ENCODE data around the gene USH1G.
A peak's percentile ranks its signal among the peaks of the same experiment; 100 is the strongest.
"Not testable (repeated sequence)": the region's sequence is repeated elsewhere in the genome, so short reads cannot be mapped to it uniquely, and the experiment has no call there.

USH1G gene

GRCh38 chr17:74922694-74923537, at the start of gene USH1G:
USH1G (minus strand) TSS chr17:74923255; CDS start chr17:74923073, 182 bp downstream.
- H3K9ac ChIP-seq (ENCODE audit: low read length in 2 of 2): no peak within 1 kb of the TSS
- H3K4me1 ChIP-seq (ENCODE audit: control insufficient read depth, insufficient read depth, low read length): peaks cover 21% of the 10 kb centered on the region
- H3K27ac ChIP-seq (ENCODE audit: low read length): no peak within 1 kb of the TSS
- no peaks in the 10 kb centered on the region for H3K36me3 ChIP-seq (ENCODE audit: control insufficient read depth in 2 of 2, insufficient read depth in 2 of 2, low read length in 2 of 2)
- peak within 1 kb of the TSS in 1 of 2 donors; percentile 47 for H3K4me3 ChIP-seq (ENCODE audit: low read length in 2 of 2)
- H3K9me3 ChIP-seq (ENCODE audit: control insufficient read depth in 2 of 2, low read length in 2 of 2): no peaks in the 10 kb centered on the region
- peaks cover 55 to 62% of the 10 kb centered on the region in 2 donors for H3K27me3 ChIP-seq (ENCODE audit: control insufficient read depth in 1 of 2, insufficient read depth in 2 of 2, low read length in 2 of 2)

GRCh38 chr17:74972107-74972972, 49.3 kb upstream of the USH1G start, which contains the start of gene HID1:
HID1 (minus strand) TSS chr17:74972759; CDS start chr17:74972656, 103 bp downstream.
- Histone ChIP-seq H3K9ac (ENCODE audit: low read length in 2 of 2) (peak within 1 kb of the TSS; percentile 51 to 60), H3K36me3 (ENCODE audit: control insufficient read depth in 2 of 2, insufficient read depth in 2 of 2, low read length in 2 of 2) (no peaks in the 10 kb centered on the region), H3K4me3 (ENCODE audit: low read length in 2 of 2) (peak within 1 kb of the TSS; percentile 60 to 78), H3K4me1 (ENCODE audit: control insufficient read depth, insufficient read depth, low read length) (peaks cover 17% of the 10 kb centered on the region), H3K27ac (ENCODE audit: low read length) (no peak within 1 kb of the TSS), H3K9me3 (ENCODE audit: control insufficient read depth in 2 of 2, low read length in 2 of 2) (no peaks in the 10 kb centered on the region), H3K27me3 (ENCODE audit: control insufficient read depth in 1 of 2, insufficient read depth in 2 of 2, low read length in 2 of 2) (peaks cover 2 to 4% of the 10 kb centered on the region in 2 donors)

DNA sequence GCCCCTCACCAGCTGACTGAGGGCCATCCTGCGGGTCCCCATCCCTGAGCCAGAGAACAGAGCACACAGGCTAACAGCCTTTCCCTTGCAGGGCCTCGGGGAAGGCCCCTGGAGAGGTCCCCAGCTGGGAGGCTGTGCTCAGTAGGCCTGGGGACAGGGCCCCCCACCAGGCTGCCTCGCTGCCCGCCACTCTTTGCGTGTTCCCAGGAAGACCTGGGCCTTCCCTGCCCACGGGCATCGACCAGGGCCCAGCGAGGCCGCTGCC, 48.7 kb upstream of the USH1G start:
- Histone ChIP-seq H3K4me3 (ENCODE audit: low read length in 2 of 2) (peak overlapping the region; percentile 49 to 78), H3K36me3 (ENCODE audit: control insufficient read depth in 2 of 2, insufficient read depth in 2 of 2, low read length in 2 of 2) (no peaks in the 10 kb centered on the region), H3K9ac (ENCODE audit: low read length in 2 of 2) (peak overlapping the region; percentile 51 to 60), H3K27me3 (ENCODE audit: control insufficient read depth in 1 of 2, insufficient read depth in 2 of 2, low read length in 2 of 2) (peaks cover 2 to 4% of the 10 kb centered on the region in 2 donors), H3K9me3 (ENCODE audit: control insufficient read depth in 2 of 2, low read length in 2 of 2) (no peaks in the 10 kb centered on the region), H3K27ac (ENCODE audit: low read length) (no peak overlapping the region), H3K4me1 (ENCODE audit: control insufficient read depth, insufficient read depth, low read length) (peaks cover 17% of the 10 kb centered on the region)

DNA sequence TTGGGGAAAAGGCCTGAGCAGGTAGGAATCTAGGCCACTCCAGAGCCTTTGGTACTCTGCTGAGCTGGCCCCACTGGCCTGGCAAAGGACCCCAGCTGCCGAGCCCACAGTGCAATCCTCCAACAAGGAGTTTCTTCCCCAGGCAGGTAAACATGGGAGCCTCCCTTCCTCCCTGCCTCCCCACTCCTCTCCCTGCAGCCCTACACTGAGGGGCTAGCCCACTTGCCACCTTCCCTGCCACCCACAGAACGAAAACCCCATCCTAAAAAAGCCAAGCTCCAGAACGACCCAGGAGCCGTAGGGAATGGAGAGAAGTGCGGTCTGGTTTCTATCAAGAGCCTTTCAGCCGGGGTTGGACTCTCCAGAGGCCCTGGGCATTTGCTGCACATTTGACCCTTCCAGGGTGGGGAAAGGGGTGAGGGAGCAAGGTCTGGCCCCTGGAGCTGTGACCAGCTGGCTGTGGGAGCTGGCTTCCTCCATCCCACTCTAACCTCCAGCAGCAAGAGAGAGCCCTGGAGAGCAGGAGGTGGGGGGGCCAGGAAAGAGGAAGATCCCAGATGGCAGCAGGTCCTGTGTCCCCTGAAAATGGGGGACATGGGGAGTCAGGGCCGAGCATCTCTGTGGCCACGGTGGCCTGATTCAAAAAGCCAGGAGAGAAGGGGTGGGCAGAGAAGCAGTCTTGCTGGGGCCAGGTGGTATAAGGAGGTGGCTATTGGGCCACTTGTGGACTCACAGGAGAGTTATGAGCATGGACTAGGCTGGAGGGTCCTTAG, 48.2 kb upstream of the USH1G start:
- Histone ChIP-seq H3K9me3 (ENCODE audit: control insufficient read depth in 2 of 2, low read length in 2 of 2) (no peaks in the 10 kb centered on the region), H3K4me1 (ENCODE audit: control insufficient read depth, insufficient read depth, low read length) (peaks cover 17% of the 10 kb centered on the region), H3K36me3 (ENCODE audit: control insufficient read depth in 2 of 2, insufficient read depth in 2 of 2, low read length in 2 of 2) (no peaks in the 10 kb centered on the region), H3K4me3 (ENCODE audit: low read length in 2 of 2) (peak overlapping the region; percentile 49 to 78), H3K9ac (ENCODE audit: low read length in 2 of 2) (peak overlapping the region; percentile 51 to 60), H3K27me3 (ENCODE audit: control insufficient read depth in 1 of 2, insufficient read depth in 2 of 2, low read length in 2 of 2) (peaks cover 2 to 4% of the 10 kb centered on the region in 2 donors), H3K27ac (ENCODE audit: low read length) (peak overlapping the region; percentile 18)

GRCh38 chr17:74970395-74970794, 47.3 kb upstream of the USH1G start:
- peaks cover 2 to 4% of the 10 kb centered on the region in 2 donors for H3K27me3 ChIP-seq (ENCODE audit: control insufficient read depth in 1 of 2, insufficient read depth in 2 of 2, low read length in 2 of 2)
- no peak overlapping the region for H3K9ac ChIP-seq (ENCODE audit: low read length in 2 of 2)
- no peak overlapping the region for H3K27ac ChIP-seq (ENCODE audit: low read length)
- H3K9me3 ChIP-seq (ENCODE audit: control insufficient read depth in 2 of 2, low read length in 2 of 2): no peaks in the 10 kb centered on the region
- H3K4me1 ChIP-seq (ENCODE audit: control insufficient read depth, insufficient read depth, low read length): peaks cover 17% of the 10 kb centered on the region
- H3K4me3 ChIP-seq (ENCODE audit: low read length in 2 of 2): no peak overlapping the region
- no peaks in the 10 kb centered on the region for H3K36me3 ChIP-seq (ENCODE audit: control insufficient read depth in 2 of 2, insufficient read depth in 2 of 2, low read length in 2 of 2)

DNA sequence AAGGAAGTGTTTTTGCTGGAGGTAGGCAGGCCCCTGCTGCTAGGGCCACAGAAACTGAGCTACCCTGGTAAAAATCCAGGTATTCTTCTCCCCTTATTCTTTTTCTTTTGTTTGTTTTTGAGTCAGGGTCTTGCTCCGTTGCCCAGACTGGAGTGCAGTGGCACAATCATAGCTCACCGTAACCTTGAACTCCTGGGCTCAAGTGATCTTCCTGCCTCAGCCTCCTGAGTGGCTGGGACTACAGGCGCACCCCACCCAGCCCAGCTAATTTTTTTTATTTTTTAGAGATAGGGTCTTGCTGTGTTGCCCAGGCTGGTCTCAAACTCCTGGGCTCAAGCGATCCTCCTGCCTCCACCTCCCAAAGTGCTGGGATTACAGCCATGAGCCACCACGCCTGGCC, 46.4 kb upstream of the USH1G start:
- peaks cover 17% of the 10 kb centered on the region for H3K4me1 ChIP-seq (ENCODE audit: control insufficient read depth, insufficient read depth, low read length)
- H3K9ac ChIP-seq (ENCODE audit: low read length in 2 of 2); H3K9me3 ChIP-seq (ENCODE audit: control insufficient read depth in 2 of 2, low read length in 2 of 2); H3K4me3 ChIP-seq (ENCODE audit: low read length in 2 of 2); H3K27me3 ChIP-seq (ENCODE audit: control insufficient read depth in 1 of 2, insufficient read depth in 2 of 2, low read length in 2 of 2); H3K27ac ChIP-seq (ENCODE audit: low read length); H3K36me3 ChIP-seq (ENCODE audit: control insufficient read depth in 2 of 2, insufficient read depth in 2 of 2, low read length in 2 of 2): not testable (repeated sequence)

DNA sequence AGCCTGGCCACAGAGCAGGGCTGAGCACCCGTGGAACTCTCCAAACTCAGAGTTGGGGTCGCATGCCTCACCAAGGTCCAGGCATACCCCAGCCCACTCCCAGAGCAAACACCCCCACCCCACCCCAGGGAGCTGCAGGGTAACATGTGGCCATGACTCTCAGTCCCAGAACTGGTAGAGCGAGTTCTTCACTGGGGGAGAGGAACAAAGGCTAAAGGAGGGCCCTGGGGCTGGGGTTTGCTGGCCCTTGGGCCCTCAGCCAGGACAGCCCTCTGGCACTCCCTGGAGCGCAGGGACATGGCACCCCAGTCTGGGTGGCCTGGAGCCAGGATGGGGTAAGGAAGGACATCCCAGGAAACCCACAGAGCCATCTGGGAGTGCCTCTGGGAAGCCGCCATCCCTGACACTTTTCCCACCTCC, 45.3 kb upstream of the USH1G start:
- Histone ChIP-seq H3K27me3 (ENCODE audit: control insufficient read depth in 1 of 2, insufficient read depth in 2 of 2, low read length in 2 of 2) (peaks cover 2 to 4% of the 10 kb centered on the region in 2 donors), H3K9me3 (ENCODE audit: control insufficient read depth in 2 of 2, low read length in 2 of 2) (no peaks in the 10 kb centered on the region), H3K27ac (ENCODE audit: low read length) (no peak overlapping the region), H3K4me1 (ENCODE audit: control insufficient read depth, insufficient read depth, low read length) (peaks cover 17% of the 10 kb centered on the region), H3K36me3 (ENCODE audit: control insufficient read depth in 2 of 2, insufficient read depth in 2 of 2, low read length in 2 of 2) (no peaks in the 10 kb centered on the region), H3K4me3 (ENCODE audit: low read length in 2 of 2) (no peak overlapping the region), H3K9ac (ENCODE audit: low read length in 2 of 2) (no peak overlapping the region)

DNA sequence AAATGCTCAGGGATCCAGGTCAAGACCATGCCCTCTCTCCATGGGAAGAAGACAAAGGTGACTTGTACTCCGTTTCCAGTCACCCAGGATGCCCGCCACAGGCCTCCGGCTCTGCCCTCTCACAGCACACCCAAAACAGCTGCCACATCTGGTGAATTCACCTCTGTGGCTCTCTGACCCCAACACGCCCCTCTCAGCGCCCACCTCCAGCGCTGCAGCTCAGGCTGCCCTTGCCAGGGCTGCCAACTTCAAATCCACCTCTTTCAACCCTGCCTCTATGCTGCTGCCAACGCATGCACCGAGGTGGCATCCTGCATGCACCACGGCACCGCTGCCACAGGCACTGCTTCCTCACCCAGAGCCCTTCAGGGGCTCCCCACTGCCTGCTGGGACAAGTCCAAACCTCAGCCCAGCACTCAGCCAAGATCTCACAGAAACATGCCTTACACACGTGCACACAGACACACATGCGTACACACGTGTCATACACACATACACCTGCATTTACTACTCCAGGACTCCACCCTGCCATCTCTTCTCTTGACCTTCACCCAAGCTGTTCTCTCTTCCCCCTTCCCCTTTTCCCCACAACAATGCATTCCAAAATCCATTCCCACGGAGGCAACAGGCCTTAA, 42.0 kb upstream of the USH1G start:
- Histone ChIP-seq H3K9ac (ENCODE audit: low read length in 2 of 2) (no peak overlapping the region), H3K27ac (ENCODE audit: low read length) (no peak overlapping the region), H3K9me3 (ENCODE audit: control insufficient read depth in 2 of 2, low read length in 2 of 2) (no peaks in the 10 kb centered on the region), H3K4me1 (ENCODE audit: control insufficient read depth, insufficient read depth, low read length) (peaks cover 5% of the 10 kb centered on the region), H3K27me3 (ENCODE audit: control insufficient read depth in 1 of 2, insufficient read depth in 2 of 2, low read length in 2 of 2) (no peaks in the 10 kb centered on the region), H3K4me3 (ENCODE audit: low read length in 2 of 2) (no peak overlapping the region), H3K36me3 (ENCODE audit: control insufficient read depth in 2 of 2, insufficient read depth in 2 of 2, low read length in 2 of 2) (no peaks in the 10 kb centered on the region)

DNA sequence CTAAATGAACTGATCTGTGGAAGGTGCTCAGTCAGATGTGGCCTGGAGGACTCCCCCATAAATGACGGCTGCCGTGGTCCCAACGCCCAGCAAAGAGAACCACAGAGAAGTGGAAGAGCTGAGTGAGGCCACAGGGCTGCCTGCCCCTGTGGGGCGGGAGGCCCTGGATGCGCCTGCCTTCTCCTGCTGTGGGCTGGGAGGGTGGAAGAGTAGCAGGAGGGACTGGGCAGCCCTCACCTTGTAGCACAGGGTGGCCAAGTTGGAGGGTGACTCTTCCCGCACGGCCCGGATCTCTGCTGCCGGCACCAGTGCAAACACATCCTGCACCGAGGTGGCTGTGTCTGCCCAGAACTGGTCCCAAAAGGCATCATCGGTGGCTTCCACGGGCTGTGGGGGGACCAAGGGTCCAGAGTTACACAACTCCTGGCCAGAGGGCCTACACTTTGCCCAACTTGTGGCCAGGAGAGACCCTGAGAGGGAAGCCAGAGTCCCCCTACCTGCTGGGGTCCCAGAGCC, 41.2 kb upstream of the USH1G start:
- no peak overlapping the region for H3K9ac ChIP-seq (ENCODE audit: low read length in 2 of 2)
- peaks cover 5% of the 10 kb centered on the region for H3K4me1 ChIP-seq (ENCODE audit: control insufficient read depth, insufficient read depth, low read length)
- no peak overlapping the region for H3K4me3 ChIP-seq (ENCODE audit: low read length in 2 of 2)
- peaks cover 0 to 2% of the 10 kb centered on the region in 2 donors for H3K36me3 ChIP-seq (ENCODE audit: control insufficient read depth in 2 of 2, insufficient read depth in 2 of 2, low read length in 2 of 2)
- H3K27me3 ChIP-seq (ENCODE audit: control insufficient read depth in 1 of 2, insufficient read depth in 2 of 2, low read length in 2 of 2): no peaks in the 10 kb centered on the region
- H3K27ac ChIP-seq (ENCODE audit: low read length): no peak overlapping the region
- no peaks in the 10 kb centered on the region for H3K9me3 ChIP-seq (ENCODE audit: control insufficient read depth in 2 of 2, low read length in 2 of 2)

DNA sequence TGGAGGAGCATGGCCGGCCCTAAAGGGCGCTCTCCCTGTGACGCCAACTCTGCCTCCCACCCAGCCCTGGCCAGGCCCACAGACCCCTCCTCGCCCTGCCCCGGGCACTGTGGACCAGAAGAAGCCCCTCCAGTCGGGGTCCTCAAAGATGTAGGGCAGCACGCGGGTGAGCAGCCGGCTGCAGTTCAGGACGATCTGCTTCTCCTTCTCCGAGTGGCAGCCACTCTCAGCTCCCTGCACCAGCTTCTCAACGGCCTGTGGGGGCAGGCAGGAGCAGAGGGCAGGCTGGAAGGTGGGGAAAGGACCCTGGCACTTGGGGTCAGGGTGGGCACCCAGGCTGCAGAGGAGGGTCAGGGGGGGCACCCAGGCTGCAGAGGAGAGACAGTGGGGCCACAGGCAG, 40.6 kb upstream of the USH1G start:
- Histone ChIP-seq H3K36me3 (ENCODE audit: control insufficient read depth in 2 of 2, insufficient read depth in 2 of 2, low read length in 2 of 2) (peaks cover 0 to 2% of the 10 kb centered on the region in 2 donors), H3K4me3 (ENCODE audit: low read length in 2 of 2) (no peak overlapping the region), H3K9me3 (ENCODE audit: control insufficient read depth in 2 of 2, low read length in 2 of 2) (no peaks in the 10 kb centered on the region), H3K27ac (ENCODE audit: low read length) (no peak overlapping the region), H3K27me3 (ENCODE audit: control insufficient read depth in 1 of 2, insufficient read depth in 2 of 2, low read length in 2 of 2) (no peaks in the 10 kb centered on the region), H3K4me1 (ENCODE audit: control insufficient read depth, insufficient read depth, low read length) (peaks cover 5% of the 10 kb centered on the region), H3K9ac (ENCODE audit: low read length in 2 of 2) (no peak overlapping the region)

Data from stomach smooth muscle (tissue), 2 donors.